ENCODE results near the gene TUBB3.
"Not testable (repeated sequence)": the region's sequence is repeated elsewhere in the genome, so short reads cannot be mapped to it uniquely, and the experiment has no call there.

The TUBB3 gene

DNA sequence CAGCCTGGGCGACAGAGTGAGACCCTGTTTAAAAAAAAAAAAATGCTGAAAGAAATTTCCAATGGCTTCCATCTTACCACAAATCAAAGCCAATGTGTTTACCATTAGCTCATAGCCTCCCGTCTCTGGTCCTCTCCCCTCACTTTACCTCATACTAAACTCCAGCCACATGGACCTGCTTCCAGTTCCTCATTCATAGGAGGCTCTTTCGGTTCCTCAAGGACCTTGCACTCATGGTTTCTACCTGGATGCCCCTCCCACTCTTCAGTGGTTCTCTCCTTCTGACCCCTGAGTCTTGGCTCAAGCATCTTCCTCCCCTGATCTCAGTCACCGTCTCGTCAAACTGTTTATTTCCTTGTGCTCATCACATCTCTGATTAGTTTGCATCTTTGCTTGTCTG, 21.6 kb downstream of the TUBB3 start:
- DNase-seq = no peak

DNA sequence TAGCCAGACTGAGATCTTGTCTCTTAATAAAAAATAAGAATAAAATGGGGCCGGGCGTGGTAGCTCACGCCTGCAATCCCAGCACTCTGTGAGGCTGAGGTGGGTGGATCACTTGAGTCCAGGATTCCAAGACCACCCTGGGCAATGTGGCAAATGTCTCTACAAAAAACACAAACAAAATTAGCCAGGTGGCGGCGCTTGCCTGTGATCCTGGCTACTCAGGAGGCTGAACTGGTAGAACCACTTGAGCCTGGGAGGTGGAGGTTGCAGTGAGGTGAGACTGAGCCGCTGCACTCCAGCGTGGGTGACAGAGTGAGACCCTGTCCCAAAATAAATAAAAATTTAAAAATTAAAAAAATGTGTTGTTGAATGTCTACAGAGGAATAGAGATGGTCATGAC, 22.5 kb downstream of the TUBB3 start:
- DNase-seq = no peak

DNA sequence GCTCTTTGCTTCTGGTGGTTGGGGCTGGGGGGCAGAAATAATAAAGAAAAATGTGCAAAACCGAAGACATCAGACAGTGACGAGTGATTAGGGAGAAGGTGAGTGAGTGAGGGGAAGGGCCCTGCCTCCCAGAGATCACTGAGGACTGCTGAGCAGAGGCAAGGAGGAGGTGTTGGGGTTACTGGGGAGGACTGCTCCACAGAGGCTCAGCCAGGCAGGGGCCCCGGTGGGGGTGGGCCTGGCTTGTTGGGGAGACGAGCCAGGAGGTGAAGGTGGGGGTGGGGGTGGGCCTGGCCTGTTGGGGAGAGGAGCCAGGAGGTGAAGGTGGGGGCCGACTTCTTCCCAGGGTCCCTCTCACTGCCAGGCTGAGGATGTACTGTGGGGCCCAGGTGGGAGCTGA, 23.4 kb downstream of the TUBB3 start:
- no peak for DNase-seq

DNA sequence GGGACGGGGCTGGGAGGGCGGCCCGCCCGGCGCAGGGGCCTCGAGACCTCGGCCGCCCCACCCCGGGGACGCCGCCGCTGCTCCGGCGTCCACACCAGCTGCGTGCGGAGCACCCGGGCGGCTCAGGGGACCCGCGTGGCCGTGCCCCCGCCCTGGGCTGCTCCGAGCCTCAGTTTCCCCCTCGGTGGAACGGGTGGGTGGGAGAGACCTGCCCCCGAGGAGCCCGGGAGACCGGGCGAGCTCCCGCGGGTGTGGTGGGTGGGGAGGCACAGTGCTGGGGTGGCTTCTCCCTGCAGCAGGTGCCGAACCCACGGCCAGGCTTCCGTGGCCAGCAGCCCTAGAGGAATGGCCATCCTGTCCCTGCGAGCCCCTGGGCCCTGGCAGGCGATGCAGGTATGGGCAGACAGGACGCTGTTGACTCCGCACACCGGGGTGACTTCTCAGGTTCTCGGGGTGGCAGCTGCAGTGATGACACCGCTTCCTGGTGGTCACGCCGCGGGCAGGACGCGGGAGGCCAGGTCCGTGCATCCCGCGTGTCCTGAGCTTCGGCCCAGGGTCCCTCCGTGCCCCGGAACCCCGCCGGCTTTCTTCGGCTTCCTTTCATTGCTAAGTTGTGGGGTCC, 26.1 kb downstream of the TUBB3 start:
- DNase-seq = no peak

DNA sequence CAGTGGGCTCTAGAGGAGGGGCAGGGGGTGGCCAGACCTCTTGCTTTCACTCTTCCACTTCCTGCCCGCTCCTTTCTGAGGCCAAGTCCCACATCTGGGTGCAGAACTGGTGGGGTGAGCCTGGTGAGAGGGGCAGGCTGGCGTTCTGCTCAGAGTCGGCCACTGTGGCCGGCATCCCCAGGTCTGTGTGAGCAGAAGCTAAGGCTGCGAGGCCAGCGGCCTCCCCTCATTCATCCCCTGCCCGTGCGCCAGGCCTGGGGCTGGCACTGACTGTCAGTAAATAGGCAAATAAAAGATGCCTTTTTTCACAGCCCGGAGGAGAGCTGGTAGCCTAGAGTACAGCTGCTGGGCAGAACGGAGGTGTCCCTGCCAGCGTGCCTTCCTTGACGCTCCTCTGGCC, 26.6 kb downstream of the TUBB3 start:
- no peak for DNase-seq

DNA sequence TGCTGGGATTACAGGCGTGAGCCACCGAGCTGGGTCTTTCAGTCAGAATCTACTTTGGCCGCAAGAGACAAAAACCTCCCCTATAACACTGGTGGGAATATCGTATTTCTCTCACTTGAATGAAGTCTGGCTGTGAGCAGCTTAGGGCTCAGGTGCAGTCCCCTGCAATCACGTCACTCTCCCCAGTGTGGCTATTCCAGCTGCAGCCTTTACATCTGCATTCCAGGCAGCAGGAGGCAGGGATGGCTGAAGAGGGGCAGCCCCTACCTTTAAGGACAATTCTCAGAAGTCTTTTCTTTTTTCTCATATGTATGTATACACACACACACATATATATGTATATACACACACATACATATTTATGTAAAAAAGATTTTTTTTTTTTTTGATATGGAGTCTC, 28.4 kb downstream of the TUBB3 start:
- DNase-seq = peak; percentile 41

DNA sequence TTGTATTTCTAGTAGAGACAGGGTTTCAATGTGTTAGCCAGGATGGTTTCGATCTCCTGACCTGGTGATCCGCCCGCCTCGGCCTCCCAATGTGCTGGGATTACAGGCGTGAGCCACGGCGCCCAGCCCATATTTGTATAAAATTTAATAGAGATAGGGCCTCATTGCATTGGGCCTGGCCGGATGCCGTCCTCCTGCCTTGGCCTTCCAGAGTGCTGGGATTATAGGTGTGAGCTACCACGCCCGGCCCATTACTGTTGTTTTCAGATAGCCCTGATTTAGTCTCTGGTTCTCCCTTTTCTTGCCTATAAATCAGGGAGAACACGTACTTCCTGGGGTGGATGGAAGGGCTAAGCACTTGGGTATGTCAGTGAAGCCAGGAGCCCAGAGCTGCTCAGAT, 28.9 kb downstream of the TUBB3 start:
- DNase-seq = no peak

DNA sequence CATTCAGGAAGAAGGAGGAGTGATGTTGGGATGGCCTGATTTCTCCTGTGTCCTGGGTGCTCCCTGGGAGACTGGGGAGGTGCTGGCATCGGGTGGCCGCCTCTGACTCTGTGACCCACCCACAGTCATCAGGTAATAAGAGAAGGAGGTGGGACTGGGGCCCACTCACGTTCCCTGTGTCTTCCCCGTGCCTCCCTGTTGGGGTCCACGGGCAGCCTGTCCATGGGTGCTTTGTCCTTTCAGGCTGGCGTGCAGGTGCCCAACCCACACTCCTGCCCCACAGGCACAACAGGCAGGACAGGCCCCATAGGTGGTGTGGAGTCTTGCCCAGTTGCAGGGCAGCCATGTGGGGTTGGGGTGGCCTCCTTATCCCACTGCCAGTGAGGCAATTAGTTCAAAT, 29.4 kb downstream of the TUBB3 start:
- no peak for DNase-seq

DNA sequence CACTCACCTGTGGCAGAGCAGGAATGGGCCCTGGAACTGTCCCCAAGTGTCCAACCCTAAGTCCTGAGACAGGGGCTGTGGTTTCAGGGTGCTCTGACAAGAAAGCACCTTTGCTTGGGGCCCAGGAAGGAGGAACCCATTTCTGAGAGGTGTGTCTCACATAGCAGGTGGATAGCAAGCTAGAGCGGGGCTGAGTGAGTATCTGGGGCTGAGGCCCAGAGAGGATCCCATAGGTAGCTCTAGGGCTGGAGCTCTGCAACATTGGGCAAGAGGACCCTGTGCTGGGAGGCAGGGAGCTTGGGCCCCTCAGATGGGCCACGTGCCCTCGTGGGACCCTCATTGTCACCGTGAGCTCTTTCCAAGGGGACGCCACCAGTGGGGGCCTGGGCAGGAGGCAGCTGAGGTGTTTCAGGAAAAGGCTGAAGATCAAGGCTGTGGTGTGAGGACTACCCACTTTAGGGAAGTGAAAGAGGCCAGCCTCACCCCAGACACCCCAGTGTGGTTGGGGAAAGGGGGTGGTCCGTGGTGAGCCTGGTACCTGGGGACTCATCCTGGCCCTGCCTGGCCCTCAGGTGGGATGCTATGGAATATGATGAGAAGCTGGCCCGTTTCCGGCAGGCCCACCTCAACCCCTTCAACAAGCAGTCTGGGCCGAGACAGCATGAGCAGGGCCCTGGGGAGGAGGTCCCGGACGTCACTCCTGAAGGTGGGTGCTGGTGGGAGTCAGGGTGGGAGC, 30.7 kb downstream of the TUBB3 start:
- DNase-seq = no peak

DNA sequence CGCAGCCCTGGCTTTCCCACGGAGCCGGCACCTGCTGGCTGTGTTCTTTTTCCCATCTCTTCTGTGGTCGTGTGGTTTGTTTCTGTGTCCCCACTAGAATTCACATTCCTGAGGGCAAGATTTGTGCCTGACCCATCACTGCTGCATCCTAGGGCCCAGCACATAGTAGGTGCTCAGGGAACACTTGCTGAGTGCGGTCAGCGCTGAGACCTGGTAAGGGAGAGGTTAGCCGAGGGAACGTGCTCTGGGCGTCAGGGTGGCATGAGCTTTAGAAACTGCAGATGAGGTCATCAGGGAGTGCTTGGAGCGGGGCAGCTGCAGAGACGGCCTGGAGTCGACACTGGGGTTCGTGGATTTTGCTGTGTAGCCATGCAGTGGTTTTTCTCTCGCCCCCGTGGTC, 31.3 kb downstream of the TUBB3 start:
- DNase-seq = no peak

DNA sequence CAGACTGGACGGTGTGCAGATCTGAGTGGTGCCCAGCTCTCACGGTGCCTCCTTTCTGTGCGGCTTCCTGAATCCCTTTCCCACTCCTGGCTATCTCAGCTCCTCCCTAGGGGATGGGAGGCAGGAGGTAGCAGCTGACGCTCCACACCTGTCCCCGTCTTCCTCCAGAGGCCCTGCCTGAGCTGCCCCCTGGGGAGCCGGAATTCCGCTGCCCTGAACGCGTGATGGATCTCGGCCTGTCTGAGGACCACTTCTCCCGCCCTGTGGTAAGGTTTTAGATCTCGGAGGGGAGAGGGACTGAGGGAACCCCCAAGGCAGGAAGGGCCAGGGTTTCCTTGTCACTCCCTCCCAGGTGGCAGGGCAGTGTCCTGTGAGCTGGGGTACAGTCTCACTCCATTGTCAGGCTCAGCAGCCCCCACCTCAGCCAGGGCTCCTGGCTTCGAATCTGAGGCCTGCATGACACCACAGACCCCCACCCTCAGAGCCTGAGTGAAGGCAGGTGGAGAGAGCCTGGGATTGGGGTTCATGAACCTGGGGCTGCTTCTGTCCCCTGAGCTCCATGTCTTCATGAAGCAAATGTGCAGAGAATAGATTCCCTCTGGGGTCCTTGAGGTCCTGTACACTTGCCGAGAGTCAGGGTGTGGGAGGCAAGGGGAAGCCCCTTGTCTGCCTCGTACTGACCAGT, 32.0 kb downstream of the TUBB3 start:
- no peak for DNase-seq

DNA sequence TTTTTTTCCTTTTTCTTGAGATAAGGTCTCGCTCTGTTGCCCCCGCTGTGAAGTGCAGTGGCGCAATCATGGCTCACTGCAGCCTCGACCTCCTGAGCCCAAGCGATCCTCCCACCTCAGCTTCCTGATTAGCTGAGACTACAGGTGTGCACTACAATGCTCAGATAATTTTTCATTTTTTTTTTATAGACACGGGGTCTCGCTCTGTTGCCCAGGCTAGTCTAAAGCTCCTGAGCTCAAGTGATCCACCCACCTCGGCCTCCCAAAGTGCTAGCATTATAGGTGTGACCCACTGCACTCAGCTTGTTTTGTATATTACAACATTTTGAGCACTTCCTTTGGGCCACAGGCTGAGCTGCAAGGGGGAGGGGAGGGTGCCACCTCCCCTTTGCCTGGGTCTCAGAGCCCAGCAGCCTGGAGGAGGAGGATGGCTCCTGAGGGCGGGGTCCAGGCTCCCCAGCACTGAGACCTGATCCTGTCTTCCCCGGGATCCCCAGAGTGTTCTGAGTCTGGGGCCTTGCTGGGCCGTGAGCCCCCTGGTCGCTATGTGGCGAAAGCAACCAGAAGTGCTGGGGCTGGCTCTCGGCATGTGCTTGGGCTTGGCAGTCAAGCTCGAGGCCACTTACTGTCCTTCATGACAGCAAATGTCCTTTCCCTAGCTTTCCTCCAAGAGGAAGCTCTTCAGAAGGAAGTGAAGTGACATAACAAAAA, 33.5 kb downstream of the TUBB3 start:
- DNase-seq = no peak

DNA sequence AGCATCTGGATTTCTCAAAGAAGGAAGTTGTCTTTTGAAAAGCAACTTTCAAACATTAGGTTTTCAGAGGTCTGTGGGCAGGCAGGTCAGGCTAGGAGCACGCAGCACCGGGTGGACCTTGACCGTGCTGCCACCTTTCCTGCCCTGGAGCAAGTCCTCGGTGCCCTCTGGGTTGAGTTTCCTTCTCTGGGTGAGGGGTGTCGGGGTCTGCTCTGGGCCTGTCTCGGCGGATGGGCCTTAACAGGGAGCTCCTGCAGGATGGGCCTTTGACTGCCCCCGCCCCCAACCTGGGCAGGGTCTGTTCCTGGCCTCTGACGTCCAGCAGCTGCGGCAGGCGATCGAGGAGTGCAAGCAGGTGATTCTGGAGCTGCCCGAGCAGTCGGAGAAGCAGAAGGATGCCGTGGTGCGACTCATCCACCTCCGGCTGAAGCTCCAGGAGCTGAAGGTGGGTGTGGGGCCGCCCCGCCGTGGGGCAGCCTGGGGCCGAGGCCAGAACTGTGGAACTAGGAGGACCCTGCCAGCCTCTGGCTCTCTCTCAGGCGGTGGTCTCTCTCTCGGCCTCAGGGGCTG, 34.2 kb downstream of the TUBB3 start:
- no peak for DNase-seq

DNA sequence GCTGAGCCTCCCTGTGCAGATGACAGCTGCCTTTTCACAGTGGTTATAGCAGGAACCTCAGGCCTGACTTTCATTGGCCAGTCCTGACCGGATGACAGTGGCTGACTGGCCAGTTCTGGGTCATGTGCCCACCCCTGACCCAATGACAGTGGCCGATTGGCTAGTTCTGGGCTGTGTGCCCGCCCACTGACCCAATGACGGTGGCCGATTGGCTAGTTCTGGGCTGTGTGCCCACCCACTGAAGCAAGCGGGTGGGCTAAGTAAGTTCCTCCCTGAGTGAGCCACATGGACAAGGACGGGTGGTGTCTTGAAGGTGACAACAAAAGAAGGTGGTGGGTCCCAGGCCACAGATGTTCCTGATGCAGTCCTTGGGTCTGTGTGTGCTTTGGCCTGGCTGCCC, 34.9 kb downstream of the TUBB3 start:
- DNase-seq = no peak

DNA sequence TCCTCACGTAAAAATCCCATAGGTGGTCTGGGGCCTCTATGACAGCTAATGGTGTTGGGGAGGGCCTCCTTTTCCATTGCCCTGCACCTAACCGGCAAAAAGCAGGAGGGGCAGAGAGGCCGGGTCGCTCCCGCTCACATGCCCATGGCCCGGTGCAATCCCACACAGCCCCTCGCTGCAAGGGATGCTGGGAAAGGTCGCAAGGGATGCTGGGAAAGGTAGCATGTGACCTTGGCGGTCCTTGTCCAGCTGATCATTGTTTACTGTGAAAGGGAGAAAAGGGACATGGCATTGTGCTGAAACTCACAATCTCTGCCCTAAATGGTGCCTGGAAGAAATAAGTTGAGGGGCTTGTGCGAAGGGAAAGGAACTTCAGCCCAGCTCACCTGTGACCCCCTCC, 35.5 kb downstream of the TUBB3 start:
- DNase-seq = no peak

DNA sequence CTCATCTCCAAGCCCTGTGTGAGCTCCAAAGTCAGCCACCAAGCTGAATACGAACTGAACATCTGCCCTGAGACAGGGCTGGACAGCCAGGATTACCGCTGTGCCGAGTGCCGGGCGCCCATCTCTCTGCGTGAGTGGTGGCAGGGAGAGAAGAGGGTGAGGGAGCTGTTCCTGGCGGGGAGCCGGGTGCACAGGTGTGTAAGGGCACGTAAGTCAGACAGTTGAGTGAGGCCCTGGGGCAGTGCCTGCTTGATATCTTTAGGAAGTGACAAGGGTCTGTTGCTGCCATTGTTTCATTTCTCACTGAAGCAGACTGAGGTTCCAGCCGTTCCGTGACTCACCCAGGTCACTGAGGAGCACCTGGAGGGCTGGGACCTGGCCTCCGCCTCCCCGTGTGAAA, 37.8 kb downstream of the TUBB3 start:
- DNase-seq = no peak

DNA sequence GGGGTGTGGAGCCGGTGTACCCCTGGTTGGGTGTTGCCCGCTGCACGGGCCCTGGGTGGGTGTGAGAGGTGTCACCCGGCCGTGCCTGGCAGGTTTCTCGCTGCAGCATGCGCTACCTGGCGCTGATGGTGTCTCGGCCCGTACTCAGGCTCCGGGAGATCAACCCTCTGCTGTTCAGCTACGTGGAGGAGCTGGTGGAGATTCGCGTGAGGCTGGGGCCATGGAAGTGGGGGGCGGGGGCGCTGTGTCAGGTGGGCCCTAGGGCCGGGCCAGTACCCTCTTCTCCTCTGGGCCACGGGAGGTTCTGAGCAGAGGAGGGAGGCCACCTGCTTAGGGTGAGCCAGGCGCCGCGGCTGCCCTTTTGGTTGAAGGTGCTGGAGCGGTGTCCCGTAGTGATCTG, 38.8 kb downstream of the TUBB3 start:
- no peak for DNase-seq

DNA sequence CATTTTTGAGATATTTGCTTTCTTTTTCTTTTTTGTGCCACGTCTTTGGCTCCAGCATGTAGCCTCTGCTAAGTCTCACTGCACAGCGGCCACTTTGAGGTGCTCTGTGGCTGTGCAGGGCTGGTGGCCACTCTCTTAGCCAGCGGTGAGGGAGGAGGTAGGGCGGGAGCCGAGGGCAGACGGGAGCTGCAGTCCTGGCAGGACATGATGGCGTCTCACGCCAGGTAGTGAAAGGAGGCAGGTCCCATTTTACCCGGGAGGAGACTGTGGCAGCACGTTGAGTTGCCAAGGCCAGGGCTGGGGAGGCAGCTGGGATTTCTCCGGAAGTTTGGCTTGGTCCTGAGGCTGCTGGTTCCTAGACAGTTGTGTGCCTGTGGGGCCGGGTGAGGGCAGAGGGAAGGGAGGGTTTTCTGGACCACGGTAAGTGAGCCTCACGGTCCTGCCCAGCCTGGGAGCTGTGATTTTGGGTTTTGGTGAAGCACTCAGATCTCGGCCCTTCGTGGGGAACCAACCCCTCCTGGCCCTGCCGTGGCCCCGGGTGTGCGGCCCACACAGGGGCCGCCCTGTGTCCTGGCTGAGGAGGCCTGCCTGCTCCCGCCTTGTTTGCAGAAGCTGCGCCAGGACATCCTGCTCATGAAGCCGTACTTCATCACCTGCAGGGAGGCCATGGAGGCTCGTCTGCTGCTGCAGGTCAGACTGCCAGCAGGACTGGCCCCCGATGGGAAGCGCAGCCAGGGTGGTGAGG, 39.8 kb downstream of the TUBB3 start:
- no peak for DNase-seq

DNA sequence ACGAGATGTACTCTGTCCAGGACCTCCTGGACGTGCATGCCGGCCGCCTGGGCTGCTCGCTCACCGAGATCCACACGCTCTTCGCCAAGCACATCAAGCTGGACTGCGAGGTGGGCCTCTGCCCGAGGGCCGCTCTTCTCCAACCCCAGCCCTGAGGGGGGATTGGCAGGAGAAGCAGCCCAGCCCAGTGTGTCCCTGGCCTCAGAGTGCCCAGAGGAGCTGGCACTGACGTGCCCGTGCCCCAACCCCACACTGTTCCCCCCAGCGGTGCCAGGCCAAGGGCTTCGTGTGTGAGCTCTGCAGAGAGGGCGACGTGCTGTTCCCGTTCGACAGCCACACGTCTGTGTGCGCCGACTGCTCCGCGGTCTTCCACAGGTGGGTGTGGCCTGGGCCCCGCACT, 41.1 kb downstream of the TUBB3 start:
- no peak for DNase-seq

DNA sequence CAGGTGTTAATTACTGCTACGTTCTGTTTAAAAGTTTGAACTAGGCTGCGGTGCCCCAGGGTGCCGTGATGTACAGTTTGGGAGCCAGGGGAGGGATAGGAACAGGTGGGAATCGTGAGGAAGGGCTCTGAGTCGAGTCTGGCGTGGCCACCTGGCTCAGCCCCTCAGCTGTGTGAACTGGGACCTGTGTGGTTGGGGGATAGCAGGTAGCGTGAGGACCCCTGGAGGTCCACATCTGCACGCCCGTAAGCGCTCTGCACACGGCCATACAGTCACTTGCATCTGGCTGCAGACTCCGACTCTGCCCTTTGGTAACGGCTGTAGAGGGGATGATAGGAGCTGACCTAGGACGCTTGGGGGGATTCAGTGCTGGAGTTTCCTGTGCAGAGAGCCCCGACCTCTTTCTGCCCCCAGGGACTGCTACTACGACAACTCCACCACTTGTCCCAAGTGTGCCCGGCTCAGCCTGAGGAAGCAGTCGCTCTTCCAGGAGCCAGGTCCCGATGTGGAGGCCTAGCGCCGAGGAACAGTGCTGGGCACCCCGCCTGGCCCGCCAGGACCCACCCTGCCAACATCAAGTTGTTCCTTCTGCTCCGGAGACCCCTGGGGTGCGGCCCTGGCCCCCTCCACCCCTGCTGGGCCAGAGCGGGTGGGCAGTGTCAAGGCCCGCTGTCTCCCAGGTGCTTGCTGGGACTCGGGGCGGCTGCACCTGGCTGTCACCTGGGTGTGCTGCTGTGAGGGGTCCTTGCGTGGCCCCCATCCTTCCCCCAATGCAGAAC, 42.5 kb downstream of the TUBB3 start:
- no peak for DNase-seq

DNA sequence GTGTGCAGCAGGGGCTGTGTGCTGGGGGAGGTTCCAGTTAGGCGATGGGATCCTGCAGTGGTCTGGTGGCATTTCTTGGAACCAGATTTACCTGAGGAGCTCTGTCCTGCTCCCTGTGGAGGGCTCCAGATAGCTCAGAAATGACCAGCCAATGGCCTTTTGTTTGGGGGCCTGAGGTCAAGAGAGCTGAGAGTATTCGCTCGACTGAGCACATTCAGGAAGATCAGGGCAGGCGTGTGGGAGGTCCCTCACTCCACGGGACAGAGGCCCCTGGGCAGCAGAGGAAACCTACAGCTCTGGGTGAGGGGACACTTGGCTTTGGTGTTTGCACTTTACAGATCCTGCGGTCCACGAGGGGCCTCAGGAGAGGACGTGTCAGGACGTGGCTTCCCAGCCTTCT, 43.6 kb downstream of the TUBB3 start:
- no peak for DNase-seq

DNA sequence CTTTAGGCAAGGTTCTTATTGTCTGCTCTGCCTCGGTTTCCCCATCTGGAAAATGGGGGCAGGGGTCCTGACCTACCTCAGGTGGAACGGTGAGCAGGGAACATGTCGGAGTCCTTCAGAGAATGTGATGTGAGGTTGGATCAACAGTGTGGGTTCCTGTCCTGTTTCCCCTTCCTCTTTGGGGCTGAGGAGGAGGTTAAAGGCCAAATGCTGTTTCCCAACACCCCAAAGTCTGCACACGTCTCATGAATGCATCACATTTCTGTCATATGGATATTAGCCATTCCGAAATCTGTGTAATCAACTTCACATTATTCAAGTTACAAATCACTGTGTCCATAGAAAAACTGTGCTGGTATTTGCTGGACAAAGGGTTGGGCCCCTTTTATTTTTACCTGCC, 44.3 kb downstream of the TUBB3 start:
- DNase-seq = not testable (repeated sequence)
